ENCODE results near the gene TMEM244. TPM values are rescaled to one million over a fixed set of nuclear protein-coding genes. Genes with fewer than 3 reads are reported as not detected.

Gene TMEM244
- total and polyA plus RNA-seq, 9 donors = not detected

DNA sequence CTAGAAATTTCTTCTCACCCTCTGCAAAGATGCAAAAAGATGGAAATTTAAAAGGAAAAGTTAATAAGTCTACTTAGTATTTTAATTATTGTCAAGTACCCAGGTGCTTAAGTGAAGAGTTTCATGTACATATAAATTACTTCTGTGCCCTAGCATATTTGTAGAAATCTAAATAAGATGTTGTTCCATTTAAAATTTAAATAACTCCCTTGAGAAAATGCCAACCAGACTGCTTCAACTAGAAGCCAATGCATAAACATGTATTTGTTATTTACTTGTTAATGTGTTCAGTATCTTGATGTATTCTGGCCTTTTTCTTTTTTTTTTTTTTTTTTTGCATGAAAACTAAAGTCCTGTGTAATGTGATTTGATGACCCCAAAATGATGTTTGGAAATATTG, 6.3 kb upstream of the TMEM244 start:
- intact Hi-C loops (cut with DNase I) = no loop called here
- Histone ChIP-seq H3K4me3 (no peak overlapping the region), H3K27me3 (no peaks in the 10 kb centered on the region), H3K27ac (no peak overlapping the region), H3K36me3 (no peaks in the 10 kb centered on the region), H3K4me1 (ENCODE audit: insufficient read depth) (no peaks in the 10 kb centered on the region), H3K9me3 (no peaks in the 10 kb centered on the region)
- DNase-seq = no peak
- TF ChIP-seq EP300 (IDR thresholded peaks at IDR 0.05) (no peak), POLR2A (IDR thresholded peaks at IDR 0.05) (no peak)
- TF ChIP-seq, protein P1, sequence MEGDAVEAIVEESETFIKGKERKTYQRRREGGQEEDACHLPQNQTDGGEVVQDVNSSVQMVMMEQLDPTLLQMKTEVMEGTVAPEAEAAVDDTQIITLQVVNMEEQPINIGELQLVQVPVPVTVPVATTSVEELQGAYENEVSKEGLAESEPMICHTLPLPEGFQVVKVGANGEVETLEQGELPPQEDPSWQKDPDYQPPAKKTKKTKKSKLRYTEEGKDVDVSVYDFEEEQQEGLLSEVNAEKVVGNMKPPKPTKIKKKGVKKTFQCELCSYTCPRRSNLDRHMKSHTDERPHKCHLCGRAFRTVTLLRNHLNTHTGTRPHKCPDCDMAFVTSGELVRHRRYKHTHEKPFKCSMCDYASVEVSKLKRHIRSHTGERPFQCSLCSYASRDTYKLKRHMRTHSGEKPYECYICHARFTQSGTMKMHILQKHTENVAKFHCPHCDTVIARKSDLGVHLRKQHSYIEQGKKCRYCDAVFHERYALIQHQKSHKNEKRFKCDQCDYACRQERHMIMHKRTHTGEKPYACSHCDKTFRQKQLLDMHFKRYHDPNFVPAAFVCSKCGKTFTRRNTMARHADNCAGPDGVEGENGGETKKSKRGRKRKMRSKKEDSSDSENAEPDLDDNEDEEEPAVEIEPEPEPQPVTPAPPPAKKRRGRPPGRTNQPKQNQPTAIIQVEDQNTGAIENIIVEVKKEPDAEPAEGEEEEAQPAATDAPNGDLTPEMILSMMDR (IDR thresholded peaks at IDR 0.05) = no peak

DNA sequence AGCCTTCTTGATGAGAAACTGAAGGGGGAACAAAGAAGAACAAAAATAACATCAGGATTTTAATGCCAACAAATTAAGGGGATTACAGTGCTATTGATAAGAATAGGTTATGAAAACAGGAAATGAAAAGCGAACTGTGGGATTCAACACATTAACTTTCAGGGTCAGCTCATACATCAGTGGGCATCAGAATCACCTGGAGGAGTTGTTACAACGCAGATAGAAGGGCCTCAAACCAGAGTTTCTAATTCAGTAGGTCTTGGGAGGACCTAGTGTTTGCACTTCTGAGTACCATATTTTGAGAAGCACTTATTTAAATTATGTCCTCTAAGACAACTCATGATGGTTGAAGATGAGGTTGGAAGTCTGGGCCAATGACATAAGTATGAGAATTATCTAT, 5.6 kb upstream of the TMEM244 start:
- Histone ChIP-seq H3K9me3 (no peaks in the 10 kb centered on the region), H3K4me1 (ENCODE audit: insufficient read depth) (no peaks in the 10 kb centered on the region), H3K36me3 (no peaks in the 10 kb centered on the region), H3K27me3 (no peaks in the 10 kb centered on the region), H3K4me3 (no peak overlapping the region), H3K27ac (no peak overlapping the region)
- WGBS, 3 donors = 89 to 92% (median 90%) methylated on average over 2 of the region's 2 CpGs
- intact Hi-C loops (cut with DNase I) = no loop called here
- TF ChIP-seq POLR2A (IDR thresholded peaks at IDR 0.05) = no peak
- TF ChIP-seq, protein P1 (IDR thresholded peaks at IDR 0.05) = no peak
- no peak for TF ChIP-seq EP300 (IDR thresholded peaks at IDR 0.05)
- DNase-seq = no peak

- H3K4me1 ChIP-seq (ENCODE audit: insufficient read depth) = no peaks in the 10 kb centered on the region
- no peak overlapping the region for H3K4me3 ChIP-seq
- TF ChIP-seq, protein P1 (IDR thresholded peaks at IDR 0.05) = no peak
- no peak for TF ChIP-seq EP300 (IDR thresholded peaks at IDR 0.05)
- no peak for TF ChIP-seq POLR2A (IDR thresholded peaks at IDR 0.05)
- no peak for DNase-seq
- WGBS, 3 donors = 81 to 96% (median 93%) methylated on average over 1 of the region's 1 CpG
- H3K36me3 ChIP-seq = no peaks in the 10 kb centered on the region
- no peaks in the 10 kb centered on the region for H3K27me3 ChIP-seq
- no peak overlapping the region for H3K27ac ChIP-seq
- intact Hi-C loops (cut with DNase I) = no loop called here
- no peaks in the 10 kb centered on the region for H3K9me3 ChIP-seq
Observed at GRCh38 chr6:129866256-129866655, 5.1 kb upstream of the TMEM244 start.

- Histone ChIP-seq H3K9me3 (no peaks in the 10 kb centered on the region), H3K36me3 (no peaks in the 10 kb centered on the region), H3K27me3 (no peaks in the 10 kb centered on the region), H3K4me3 (no peak overlapping the region), H3K27ac (no peak overlapping the region), H3K4me1 (ENCODE audit: insufficient read depth) (peaks cover 1% of the 10 kb centered on the region)
- intact Hi-C loops (cut with DNase I) = no loop called here
- 81 to 96% (median 95%) methylated on average over 4 of the region's 4 CpGs for WGBS, 3 donors
- TF ChIP-seq EP300 (IDR thresholded peaks at IDR 0.05) (no peak), POLR2A (IDR thresholded peaks at IDR 0.05) (no peak)
- TF ChIP-seq, protein P1 (IDR thresholded peaks at IDR 0.05) = no peak
- no peak for DNase-seq
Observed at GRCh38 chr6:129865013-129865412, 3.9 kb upstream of the TMEM244 start.

DNA sequence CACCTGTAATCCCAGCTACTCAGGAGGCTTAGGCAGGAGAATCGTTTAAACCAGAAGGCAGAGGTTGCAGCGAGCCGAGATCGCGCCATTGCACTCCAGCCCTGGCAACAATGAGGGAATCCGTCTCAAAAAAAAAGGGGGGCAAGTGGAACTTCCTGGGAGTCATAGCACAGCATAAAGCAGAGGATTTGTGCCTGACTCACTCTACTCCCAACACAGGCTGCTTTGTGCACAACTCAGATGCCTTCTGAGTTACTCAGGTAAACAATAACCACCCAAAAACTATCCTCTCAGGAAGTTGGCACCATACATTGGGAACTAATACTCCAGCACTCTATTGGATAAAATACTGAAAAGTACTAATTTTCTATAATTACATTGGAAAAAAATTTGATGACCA, 2.5 kb upstream of the TMEM244 start:
- peaks cover 3% of the 10 kb centered on the region for H3K4me1 ChIP-seq (ENCODE audit: insufficient read depth)
- H3K9me3 ChIP-seq = no peaks in the 10 kb centered on the region
- no peak overlapping the region for H3K4me3 ChIP-seq
- H3K27ac ChIP-seq = no peak overlapping the region
- no peak for DNase-seq
- TF ChIP-seq, protein P1 (IDR thresholded peaks at IDR 0.05) = no peak
- TF ChIP-seq POLR2A (IDR thresholded peaks at IDR 0.05) (no peak), EP300 (IDR thresholded peaks at IDR 0.05) (no peak)
- no peaks in the 10 kb centered on the region for H3K36me3 ChIP-seq
- intact Hi-C loops (cut with DNase I) = no loop called here
- WGBS, 3 donors = 89 to 94% (median 94%) methylated on average over 6 of the region's 6 CpGs
- H3K27me3 ChIP-seq = no peaks in the 10 kb centered on the region

Measured in ovary (tissue), 9 donors.